ENCODE results near the gene APBA2. TPM values are rescaled to one million over a fixed set of nuclear protein-coding genes. Genes with fewer than 3 reads are reported as not detected.

The APBA2 gene
- total RNA-seq, 6 experiments from 2014 or later, result 5.3 to 6.5 (median 6.1) TPM

- TF ChIP-seq CTCF (IDR thresholded peaks at IDR 0.05), result no peak
- H3K27ac Mint-ChIP-seq, result no peak overlapping the region
- H3K27me3 Mint-ChIP-seq (ENCODE audit: insufficient read depth), result peaks cover 6% of the 10 kb centered on the region
- no peaks in the 10 kb centered on the region for H3K4me1 Mint-ChIP-seq (ENCODE audit: low read depth)
- H3K9me3 Mint-ChIP-seq, result no peaks in the 10 kb centered on the region
- DNase-seq, result no peak
- no peak overlapping the region for H3K4me3 Mint-ChIP-seq
- no peaks in the 10 kb centered on the region for H3K36me3 Mint-ChIP-seq (ENCODE audit: low read depth)
These were observed 235.5 kb downstream of the APBA2 start for GRCh38 chr15:29121369-29121656.

- no peak overlapping the region for H3K27ac Mint-ChIP-seq
- no peaks in the 10 kb centered on the region for H3K4me1 Mint-ChIP-seq (ENCODE audit: low read depth)
- no peak overlapping the region for H3K4me3 Mint-ChIP-seq
- TF ChIP-seq CTCF (IDR thresholded peaks at IDR 0.05), result no peak
- H3K27me3 Mint-ChIP-seq (ENCODE audit: insufficient read depth), result peaks cover 6% of the 10 kb centered on the region
- no peak for DNase-seq
- H3K36me3 Mint-ChIP-seq (ENCODE audit: low read depth), result no peaks in the 10 kb centered on the region
- no peaks in the 10 kb centered on the region for H3K9me3 Mint-ChIP-seq
These were observed 236.1 kb downstream of the APBA2 start for GRCh38 chr15:29121907-29122306.

- H3K9me3 Mint-ChIP-seq, result no peaks in the 10 kb centered on the region
- no peak for DNase-seq
- no peaks in the 10 kb centered on the region for H3K36me3 Mint-ChIP-seq (ENCODE audit: low read depth)
- H3K4me3 Mint-ChIP-seq, result no peak overlapping the region
- H3K27ac Mint-ChIP-seq, result no peak overlapping the region
- TF ChIP-seq CTCF (IDR thresholded peaks at IDR 0.05), result no peak
- peaks cover 6% of the 10 kb centered on the region for H3K27me3 Mint-ChIP-seq (ENCODE audit: insufficient read depth)
- H3K4me1 Mint-ChIP-seq (ENCODE audit: low read depth), result no peaks in the 10 kb centered on the region
These were observed 236.7 kb downstream of the APBA2 start for GRCh38 chr15:29122506-29122905.

- no peaks in the 10 kb centered on the region for H3K4me1 Mint-ChIP-seq (ENCODE audit: low read depth)
- H3K36me3 Mint-ChIP-seq (ENCODE audit: low read depth), result no peaks in the 10 kb centered on the region
- DNase-seq, result no peak
- no peak for TF ChIP-seq CTCF (IDR thresholded peaks at IDR 0.05)
- no peaks in the 10 kb centered on the region for H3K9me3 Mint-ChIP-seq
- H3K27ac Mint-ChIP-seq, result no peak overlapping the region
- H3K4me3 Mint-ChIP-seq, result no peak overlapping the region
- H3K27me3 Mint-ChIP-seq (ENCODE audit: insufficient read depth), result peaks cover 4% of the 10 kb centered on the region
These were observed 237.4 kb downstream of the APBA2 start for GRCh38 chr15:29123171-29123570.

GRCh38 chr15:29123991-29124390 lies 238.2 kb downstream of the APBA2 start:
- H3K9me3 Mint-ChIP-seq, result no peaks in the 10 kb centered on the region; the same call in 1 of the 2 replicates
- TF ChIP-seq CTCF (IDR thresholded peaks at IDR 0.05), result no peak
- no peaks in the 10 kb centered on the region for H3K4me1 Mint-ChIP-seq (ENCODE audit: low read depth)
- DNase-seq, result no peak
- H3K27ac Mint-ChIP-seq, result no peak overlapping the region
- H3K27me3 Mint-ChIP-seq (ENCODE audit: insufficient read depth), result peaks cover 7% of the 10 kb centered on the region
- no peaks in the 10 kb centered on the region for H3K36me3 Mint-ChIP-seq (ENCODE audit: low read depth)
- no peak overlapping the region for H3K4me3 Mint-ChIP-seq
